ENCODE results near the gene APH1B.
"Not testable (repeated sequence)": the region's sequence is repeated elsewhere in the genome, so short reads cannot be mapped to it uniquely, and the experiment has no call there.

APH1B gene

GRCh38 chr15:63233667-63234423 lies 43.6 kb upstream of the APH1B start:
- peak; percentile 53 for DNase-seq (ENCODE audit: low read depth)
- no peak overlapping the region for H3K4me3 ChIP-seq (ENCODE audit: low read depth, low read length)
- in situ Hi-C loops (cut with HindIII; ENCODE audit: low sequenced_read_pairs): no loop called here
- TF ChIP-seq, protein P1, sequence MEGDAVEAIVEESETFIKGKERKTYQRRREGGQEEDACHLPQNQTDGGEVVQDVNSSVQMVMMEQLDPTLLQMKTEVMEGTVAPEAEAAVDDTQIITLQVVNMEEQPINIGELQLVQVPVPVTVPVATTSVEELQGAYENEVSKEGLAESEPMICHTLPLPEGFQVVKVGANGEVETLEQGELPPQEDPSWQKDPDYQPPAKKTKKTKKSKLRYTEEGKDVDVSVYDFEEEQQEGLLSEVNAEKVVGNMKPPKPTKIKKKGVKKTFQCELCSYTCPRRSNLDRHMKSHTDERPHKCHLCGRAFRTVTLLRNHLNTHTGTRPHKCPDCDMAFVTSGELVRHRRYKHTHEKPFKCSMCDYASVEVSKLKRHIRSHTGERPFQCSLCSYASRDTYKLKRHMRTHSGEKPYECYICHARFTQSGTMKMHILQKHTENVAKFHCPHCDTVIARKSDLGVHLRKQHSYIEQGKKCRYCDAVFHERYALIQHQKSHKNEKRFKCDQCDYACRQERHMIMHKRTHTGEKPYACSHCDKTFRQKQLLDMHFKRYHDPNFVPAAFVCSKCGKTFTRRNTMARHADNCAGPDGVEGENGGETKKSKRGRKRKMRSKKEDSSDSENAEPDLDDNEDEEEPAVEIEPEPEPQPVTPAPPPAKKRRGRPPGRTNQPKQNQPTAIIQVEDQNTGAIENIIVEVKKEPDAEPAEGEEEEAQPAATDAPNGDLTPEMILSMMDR (IDR thresholded peaks at IDR 0.05; ENCODE audit: low read depth, low read length, missing control alignments): no peak

- no peak for DNase-seq (ENCODE audit: low read depth)
- H3K4me3 ChIP-seq (ENCODE audit: low read depth, low read length): no peak overlapping the region
- TF ChIP-seq, protein P1 (IDR thresholded peaks at IDR 0.05; ENCODE audit: low read depth, low read length, missing control alignments): no peak
- in situ Hi-C loops (cut with HindIII; ENCODE audit: low sequenced_read_pairs): no loop called here
Observed at GRCh38 chr15:63234451-63234870, 42.9 kb upstream of the APH1B start.

DNA sequence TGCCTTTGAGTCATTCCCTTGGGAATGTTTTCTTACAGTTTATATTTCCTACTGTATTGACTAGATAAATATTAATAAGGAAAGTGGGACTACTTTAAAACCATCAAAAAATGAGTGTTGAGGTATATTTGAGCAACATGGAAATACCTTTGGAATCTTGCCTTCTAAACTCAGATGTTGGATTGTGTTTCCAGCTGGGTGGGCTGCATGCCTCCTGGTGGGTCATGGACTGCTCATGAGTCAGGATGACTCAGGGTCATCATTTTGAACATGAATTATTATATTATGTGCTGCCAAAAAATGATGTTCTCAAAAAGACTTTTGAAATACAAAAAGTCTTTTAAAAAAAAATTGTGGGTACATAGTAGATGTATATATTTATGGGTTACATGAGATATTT lies 41.1 kb upstream of the APH1B start:
- TF ChIP-seq, protein P1 (IDR thresholded peaks at IDR 0.05; ENCODE audit: low read depth, low read length, missing control alignments): no peak
- H3K4me3 ChIP-seq (ENCODE audit: low read depth, low read length): no peak overlapping the region
- peak; percentile 70 for DNase-seq (ENCODE audit: low read depth)
- in situ Hi-C loops (cut with HindIII; ENCODE audit: low sequenced_read_pairs): no loop called here

- DNase-seq (ENCODE audit: low read depth); H3K4me3 ChIP-seq (ENCODE audit: low read depth, low read length); in situ Hi-C loops (cut with HindIII; ENCODE audit: low sequenced_read_pairs): not testable (repeated sequence)
Observed at GRCh38 chr15:63237086-63237485, 40.3 kb upstream of the APH1B start.

- TF ChIP-seq, protein P1 (IDR thresholded peaks at IDR 0.05; ENCODE audit: low read depth, low read length, missing control alignments): no peak
- H3K4me3 ChIP-seq (ENCODE audit: low read depth, low read length): no peak overlapping the region
- DNase-seq (ENCODE audit: low read depth): no peak
- in situ Hi-C loops (cut with HindIII; ENCODE audit: low sequenced_read_pairs): no loop called here
Observed at GRCh38 chr15:63238171-63238570, 39.2 kb upstream of the APH1B start.

GRCh38 chr15:63238796-63239195 lies 38.6 kb upstream of the APH1B start:
- in situ Hi-C loops (cut with HindIII; ENCODE audit: low sequenced_read_pairs): no loop called here
- TF ChIP-seq, protein P1 (IDR thresholded peaks at IDR 0.05; ENCODE audit: low read depth, low read length, missing control alignments): no peak
- peak; percentile 57 for DNase-seq (ENCODE audit: low read depth)
- no peak overlapping the region for H3K4me3 ChIP-seq (ENCODE audit: low read depth, low read length)

DNA sequence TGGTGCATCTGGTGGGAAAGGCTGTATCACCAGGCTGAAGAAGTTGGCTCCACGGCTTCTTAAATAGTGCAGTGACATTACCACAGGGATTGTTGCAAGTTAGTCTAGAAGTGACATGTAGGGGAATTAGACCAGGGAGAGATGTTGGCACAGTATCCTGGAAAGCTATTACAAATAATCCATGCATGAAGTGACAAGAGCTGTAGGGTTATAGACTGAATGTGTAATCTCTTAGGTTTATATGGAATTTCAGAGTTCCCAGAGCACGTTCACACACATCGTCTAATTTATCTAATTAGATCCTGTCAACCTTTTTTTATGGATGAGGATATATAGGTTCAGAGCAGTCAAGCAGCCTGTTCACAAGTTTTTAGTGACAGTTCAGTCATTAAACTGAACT lies 37.3 kb upstream of the APH1B start:
- no peak for DNase-seq (ENCODE audit: low read depth)
- TF ChIP-seq, protein P1 (IDR thresholded peaks at IDR 0.05; ENCODE audit: low read depth, low read length, missing control alignments): no peak
- no peak overlapping the region for H3K4me3 ChIP-seq (ENCODE audit: low read depth, low read length)
- in situ Hi-C loops (cut with HindIII; ENCODE audit: low sequenced_read_pairs): no loop called here
